HCT116 (cell line): ENCODE data around the gene FAM20C. TPM values are rescaled to one million over a fixed set of nuclear protein-coding genes. Genes with fewer than 3 reads are reported as not detected.

ENCODE experiments used
- ATAC-seq: fragments of 200-7000 bp; cut with Tn5 transposase; 2 replicates; pipeline ENCODE4 v1.9.1; 2020; ENCODE audit warnings: mild to moderate bottlenecking, moderate library complexity
- BruUV-seq: library from RNA; stranded (reverse); fragments of 400-500 nt; replicated peaks from 2 replicates; lab custom pipeline; 2021; lab: Mats Ljungman, UMichigan
- CTCF ChIA-PET: fragments of 300-600 bp; sonication (Branson Sonifier 250); formaldehyde crosslinking; loops from one replicate; lab custom pipeline; 2021; ENCODE audit warnings: antibody characterized with exemption; lab: Charles Lee
- POLR2A ChIA-PET: fragments of 300-600, 350-600 bp; sonication (Branson Sonifier 250); formaldehyde crosslinking; loops from one replicate; lab custom pipeline; 2021; ENCODE audit warnings: antibody characterized with exemption; lab: Charles Lee
- RAD21 ChIA-PET, 2 experiments: fragments of 300-600 bp; sonication (Branson Sonifier 250); formaldehyde crosslinking; loops; one replicate each; lab custom pipeline; 2023; ENCODE audit warnings: low total read pairs in 2 of 2; ENCODE audit not compliant: uncharacterized antibody in 2 of 2, unreplicated experiment in 2 of 2, low non-redundant PET in 1 of 2; lab: Charles Lee
- DNase-seq: peaks from one replicate; pipeline ENCODE4 v3.0.0-alpha.2; 2010; ENCODE audit warnings: low read depth, low spot score
- H2AFZ ChIP-seq: fragments of 200-600 bp; shearing (Covaris generic), sonication (generic); 2 replicates; pipeline ENCODE4 v1.6.1; 2017; ENCODE audit warnings: low read depth, mixed run types, mixed read lengths, antibody characterized with exemption, low read length; ENCODE audit not compliant: poor library complexity, severe bottlenecking
- H3K27ac ChIP-seq: 2 replicates; pipeline ENCODE4 v1.5.1; 2012; ENCODE audit warnings: low read depth, low read length
- H3K27me3 ChIP-seq: fragments of 200-600 bp; sonication (generic); 2 replicates; pipeline ENCODE4 v1.6.1; 2016; ENCODE audit warnings: mixed run types, low read length, mixed read lengths; ENCODE audit not compliant: insufficient read depth
- H3K36me3 ChIP-seq, 2 experiments: fragments of 200-500 bp in 1 of 2; fragments of 200-600 bp in 1 of 2; sonication (Bioruptor generic) in 1 of 2; sonication (generic) in 1 of 2; 2 replicates each; pipeline versions ENCODE4 v1.5.1 to v1.6.1; 2014 to 2016; ENCODE audit warnings: low read length in 2 of 2, inconsistent platforms in 1 of 2, mixed read lengths in 1 of 2, mixed run types in 1 of 2; ENCODE audit not compliant: insufficient read depth in 2 of 2, control insufficient read depth in 1 of 2
- H3K4me1 ChIP-seq, 2 experiments: fragments of 200-600 bp in 1 of 2; sonication (generic) in 1 of 2; 2 replicates each; pipeline versions ENCODE4 v1.5.1 to v1.6.1; 2012 to 2017; ENCODE audit warnings: low read length in 2 of 2, inconsistent platforms in 1 of 2, mild to moderate bottlenecking in 1 of 2, mixed read lengths in 1 of 2, mixed run types in 1 of 2, moderate library complexity in 1 of 2; ENCODE audit not compliant: insufficient read depth in 2 of 2, control insufficient read depth in 1 of 2
- H3K4me2 ChIP-seq: fragments of 200-600 bp; sonication (generic); 2 replicates; pipeline ENCODE4 v1.6.1; 2017; ENCODE audit warnings: mixed run types, low read length, mixed read lengths
- H3K4me3 ChIP-seq, 2 experiments: fragments of 200-600 bp in 1 of 2; sonication (generic) in 1 of 2; replicated peaks in 1 of 2; 2 replicates each; pipeline ENCODE4 v1.5.1; 2011 to 2016; ENCODE audit warnings: low read length in 2 of 2, control low read depth in 1 of 2, low read depth in 1 of 2, mild to moderate bottlenecking in 1 of 2, mixed read lengths in 1 of 2, mixed run types in 1 of 2
- H3K79me2 ChIP-seq: fragments of 200-600 bp; sonication (generic); 2 replicates; pipeline ENCODE4 v1.6.1; 2017; ENCODE audit warnings: mild to moderate bottlenecking, mixed run types, low read length, moderate library complexity, mixed read lengths; ENCODE audit not compliant: insufficient read depth
- H3K9ac ChIP-seq: fragments of 200-600 bp; sonication (generic); 2 replicates; pipeline ENCODE4 v1.6.1; 2016; ENCODE audit warnings: low read length, mixed read lengths
- H3K9me2 ChIP-seq: fragments of 200-600 bp; sonication (generic), shearing (Covaris generic); 2 replicates; pipeline ENCODE4 v1.6.1; 2017; ENCODE audit warnings: mixed run types, mild to moderate bottlenecking, moderate library complexity; ENCODE audit not compliant: insufficient read depth
- H3K9me3 ChIP-seq, 2 experiments: fragments of 200-500 bp in 1 of 2; fragments of 200-600 bp in 1 of 2; sonication (Bioruptor generic) in 1 of 2; sonication (generic) in 1 of 2; 2 replicates each; pipeline ENCODE4 v1.6.1; 2014 to 2017; ENCODE audit warnings: low read length in 2 of 2, mixed read lengths in 2 of 2, inconsistent platforms in 1 of 2, low read depth in 1 of 2, mild to moderate bottlenecking in 1 of 2, mixed run types in 1 of 2, moderate library complexity in 1 of 2; ENCODE audit not compliant: control insufficient read depth in 1 of 2, insufficient read depth in 1 of 2
- H4K20me1 ChIP-seq: fragments of 200-600 bp; sonication (generic), shearing (Covaris generic); 2 replicates; pipeline ENCODE4 v1.6.1; 2017; ENCODE audit warnings: mixed run types, mild to moderate bottlenecking, moderate library complexity; ENCODE audit not compliant: insufficient read depth
- ATF3 ChIP-seq: IDR thresholded peaks from 2 replicates; pipeline ENCODE4 v1.6.1; 2012
- CBX3 ChIP-seq: IDR thresholded peaks from 2 replicates; pipeline ENCODE4 v1.6.1; 2012; ENCODE audit warnings: low read depth
- CEBPB ChIP-seq: IDR thresholded peaks from 2 replicates; pipeline ENCODE4 v1.6.1; 2012; ENCODE audit warnings: low read depth
- CTCF ChIP-seq, 3 experiments: fragments of 200-600 bp in 1 of 3; sonication (generic) in 1 of 3; IDR thresholded peaks in 2 of 3; conservative IDR thresholded peaks in 1 of 3; 2 replicates each; pipeline ENCODE4 v1.5.1; 2012 to 2017; ENCODE audit warnings: low read depth in 2 of 3, low read length in 2 of 3, antibody characterized with exemption in 1 of 3, borderline replicate concordance in 1 of 3, control low read depth in 1 of 3, mild to moderate bottlenecking in 1 of 3, mixed read lengths in 1 of 3, mixed run types in 1 of 3, moderate library complexity in 1 of 3; ENCODE audit not compliant: insufficient read depth in 1 of 3
- EGR1 ChIP-seq: IDR thresholded peaks from 2 replicates; pipeline ENCODE4 v1.6.1; 2012; ENCODE audit warnings: low read depth
- ELF1 ChIP-seq: IDR thresholded peaks from 2 replicates; pipeline ENCODE4 v1.6.1; 2012; ENCODE audit warnings: low read depth, borderline replicate concordance
- EZH2phosphoT487 ChIP-seq: fragments of 200-600 bp; IDR thresholded peaks from 2 replicates; pipeline ENCODE4 v1.6.1; 2018; ENCODE audit warnings: antibody characterized with exemption, borderline replicate concordance
- JUND ChIP-seq: IDR thresholded peaks from 2 replicates; pipeline ENCODE4 v1.6.1; 2012
- MAX ChIP-seq: IDR thresholded peaks from 2 replicates; pipeline ENCODE4 v1.6.1; 2012
- POLR2A ChIP-seq: IDR thresholded peaks from 2 replicates; pipeline ENCODE4 v1.7.0; 2011; ENCODE audit warnings: borderline replicate concordance; ENCODE audit not compliant: insufficient read depth, insufficient read length; ENCODE audit errors: extremely low read depth
- POLR2AphosphoS5 ChIP-seq: IDR thresholded peaks from 2 replicates; pipeline ENCODE4 v1.6.1; 2011; ENCODE audit warnings: mild to moderate bottlenecking, low read depth, low read length, moderate library complexity
- REST ChIP-seq: IDR thresholded peaks from 2 replicates; pipeline ENCODE4 v1.6.1; 2012; ENCODE audit warnings: low read depth
- SIN3A ChIP-seq: IDR thresholded peaks from 2 replicates; pipeline ENCODE4 v1.6.1; 2012; ENCODE audit warnings: low read depth
- SP1 ChIP-seq: IDR thresholded peaks from 2 replicates; pipeline ENCODE4 v1.6.1; 2012; ENCODE audit warnings: low read depth
- SRF ChIP-seq: IDR thresholded peaks from 2 replicates; pipeline ENCODE4 v1.6.1; 2012; ENCODE audit warnings: low read depth
- TCF7L2 ChIP-seq: IDR thresholded peaks from 2 replicates; pipeline ENCODE4 v1.7.0; 2011; ENCODE audit warnings: borderline replicate concordance, inconsistent platforms; ENCODE audit not compliant: insufficient read depth, insufficient read length; ENCODE audit errors: extremely low read depth
- YY1 ChIP-seq: IDR thresholded peaks from 2 replicates; pipeline ENCODE4 v1.6.1; 2011; ENCODE audit warnings: low read length, low read depth, moderate library complexity, mild to moderate bottlenecking; ENCODE audit not compliant: insufficient replicate concordance; ENCODE audit errors: extremely low read depth
- ZBTB33 ChIP-seq: IDR thresholded peaks from 2 replicates; pipeline ENCODE4 v1.6.1; 2011; ENCODE audit warnings: mild to moderate bottlenecking, low read length, moderate library complexity; ENCODE audit not compliant: insufficient replicate concordance; ENCODE audit errors: extremely low read depth
- ZNF274 ChIP-seq: fragments of 200-500 bp; sonication (Bioruptor generic); IDR thresholded peaks from 2 replicates; pipeline ENCODE4 v1.6.1; 2014; ENCODE audit warnings: mild to moderate bottlenecking, low read depth, low read length, inconsistent platforms
- intact Hi-C: fragments of 100-400 bp; cut with micrococcal nuclease; formaldehyde crosslinking; loops from 2 replicates; pipeline ENCODE4 v1.10.0; 2022
- total RNA-seq: library from RNA; stranded (reverse); gene quantifications from one replicate; pipeline ENCODE4 v1.2.1, GENCODE V29; 2021; ENCODE audit not compliant: unreplicated experiment

The FAM20C gene
- total RNA-seq, 1 experiment from 2014 or later = 27.1 TPM

GRCh38 chr7:176786-177459, 15.4 kb upstream of the FAM20C start:
- Histone ChIP-seq H3K27ac (no peak overlapping the region), H4K20me1 (no peaks in the 10 kb centered on the region), H3K79me2 (no peaks in the 10 kb centered on the region), H3K4me3 (no peak overlapping the region), H2AFZ (no peak overlapping the region), H3K9me3 (no peaks in the 10 kb centered on the region), H3K9ac (no peak overlapping the region), H3K27me3 (no peaks in the 10 kb centered on the region), H3K9me2 (no peaks in the 10 kb centered on the region), H3K4me2 (no peak overlapping the region), H3K4me1 (no peaks in the 10 kb centered on the region), H3K36me3 (no peaks in the 10 kb centered on the region)
- DNase-seq (no peak), ATAC-seq (no peak)
- intact Hi-C loops = no loop called here
- BruUV-seq = no TSS peak
- CTCF ChIA-PET = no interaction called here
- TF ChIP-seq ATF3 (no peak), ZNF274 (no peak), SIN3A (no peak), YY1 (no peak), ELF1 (no peak), JUND (no peak), EZH2phosphoT487 (no peak), CBX3 (no peak), EGR1 (no peak), POLR2A (no peak), SP1 (no peak), ZBTB33 (no peak), POLR2AphosphoS5 (no peak), SRF (no peak), CEBPB (no peak), MAX (no peak), REST (no peak), CTCF (IDR thresholded peaks at IDR 0.05 in 2 of 3, conservative IDR thresholded peaks at IDR 0.05 in 1 of 3; ENCODE audit: borderline replicate concordance in 1 of 3, insufficient read depth in 1 of 3, low read depth in 2 of 3, low read length in 2 of 3) (no peak), TCF7L2 (no peak)
- POLR2A ChIA-PET = no interaction called here
- RAD21 ChIA-PET = no interaction called here
